ENCODE measurements around the gene NUFIP1.

DNA sequence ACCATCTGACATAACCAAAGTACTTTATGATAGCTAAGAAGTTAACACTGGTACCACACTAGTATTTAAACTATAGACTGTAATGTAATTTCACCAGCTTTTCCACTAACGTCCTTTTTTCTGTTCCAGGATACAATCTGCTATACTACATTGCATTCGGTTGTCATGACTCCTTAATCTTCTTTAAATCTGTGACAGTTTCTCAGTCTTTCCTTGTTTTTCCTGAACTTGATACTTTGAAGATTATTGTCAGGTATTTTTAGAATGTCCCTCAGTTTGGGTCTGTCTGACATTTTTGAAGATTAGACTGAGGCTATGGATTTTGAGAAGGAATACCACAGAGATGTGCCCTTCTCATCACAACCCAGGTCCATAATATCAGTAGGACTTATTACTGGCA, 36.6 kb downstream of the NUFIP1 start:
- TF ChIP-seq POLR2A (IDR thresholded peaks at IDR 0.05; ENCODE audit: low read length) (no peak), GATA1 (IDR thresholded peaks at IDR 0.05; ENCODE audit: low read depth, low read length) (no peak)
